Panc1 (cell line): ENCODE data around the gene NCK1. TPM values are rescaled to one million over a fixed set of nuclear protein-coding genes. Genes with fewer than 3 reads are reported as not detected.

Source experiments
- ATAC-seq: fragments of 200-7000 bp; cut with Tn5 transposase; 2 replicates; pipeline ENCODE4 v1.9.1; 2020; ENCODE audit warnings: mild to moderate bottlenecking, moderate library complexity
- BruUV-seq: library from RNA; stranded (reverse); fragments of 400-500 nt; replicated peaks from 2 replicates; lab custom pipeline; 2021; lab: Mats Ljungman, UMichigan
- CTCF ChIA-PET: fragments of 300-600 bp; sonication (Branson Sonifier 250); formaldehyde crosslinking; loops from one replicate; lab custom pipeline; 2022; ENCODE audit warnings: antibody characterized with exemption; lab: Charles Lee
- POLR2A ChIA-PET: fragments of 300-600 bp; sonication (Branson Sonifier 250); formaldehyde crosslinking; loops from one replicate; lab custom pipeline; 2022; ENCODE audit warnings: antibody characterized with exemption; lab: Charles Lee
- DNase-seq: peaks from one replicate; pipeline ENCODE4 v3.0.0-alpha.2; 2010; ENCODE audit warnings: low read depth, low spot score
- H3K27ac ChIP-seq: 2 replicates; pipeline ENCODE4 v1.5.1; 2011; ENCODE audit warnings: mild to moderate bottlenecking, low read length, inconsistent platforms
- H3K27me3 ChIP-seq: fragments of 200-500 bp; sonication (Bioruptor generic); 2 replicates; pipeline ENCODE4 v1.6.0; 2014; ENCODE audit warnings: low read length, inconsistent platforms; ENCODE audit not compliant: control insufficient read depth, insufficient read depth
- H3K36me3 ChIP-seq: fragments of 200-500 bp; sonication (Bioruptor generic); 2 replicates; pipeline ENCODE4 v1.5.1; 2014; ENCODE audit warnings: inconsistent platforms, mild to moderate bottlenecking, low read length, moderate library complexity; ENCODE audit not compliant: control insufficient read depth, insufficient read depth
- H3K4me1 ChIP-seq: 2 replicates; pipeline ENCODE4 v1.5.1; 2011; ENCODE audit warnings: inconsistent platforms, mild to moderate bottlenecking, low read length, moderate library complexity; ENCODE audit not compliant: control insufficient read depth, insufficient read depth
- H3K4me3 ChIP-seq, 2 experiments: 2 replicates each; pipeline ENCODE4 v1.5.1; 2011 to 2012; ENCODE audit warnings: low read depth in 2 of 2, low read length in 2 of 2, mild to moderate bottlenecking in 2 of 2, inconsistent platforms in 1 of 2, moderate library complexity in 1 of 2
- H3K9me3 ChIP-seq: fragments of 200-500 bp; sonication (Bioruptor generic); 2 replicates; pipeline ENCODE4 v1.5.1; 2014; ENCODE audit warnings: low read depth, mild to moderate bottlenecking, inconsistent platforms, low read length, moderate library complexity; ENCODE audit not compliant: control insufficient read depth, insufficient read depth
- POLR2AphosphoS5 ChIP-seq: IDR thresholded peaks from 2 replicates; pipeline ENCODE4 v1.6.1; 2012; ENCODE audit warnings: mild to moderate bottlenecking, low read depth, low read length, moderate library complexity
- REST ChIP-seq, 2 experiments: IDR thresholded peaks; 2 replicates each; pipeline ENCODE4 v1.6.1; 2011 to 2012; ENCODE audit warnings: low read depth in 2 of 2, control low read depth in 1 of 2, low read length in 1 of 2, mild to moderate bottlenecking in 1 of 2, moderate library complexity in 1 of 2; ENCODE audit not compliant: insufficient read depth in 1 of 2
- SIN3A ChIP-seq: IDR thresholded peaks from 2 replicates; pipeline ENCODE4 v1.6.1; 2012; ENCODE audit warnings: low read depth, mild to moderate bottlenecking, low read length, moderate library complexity, borderline replicate concordance; ENCODE audit not compliant: insufficient read depth
- TCF7L2 ChIP-seq: IDR thresholded peaks from 2 replicates; pipeline ENCODE4 v1.6.1; 2011; ENCODE audit warnings: mild to moderate bottlenecking, low read depth, low read length, inconsistent platforms
- in situ Hi-C: cut with HindIII; loops from 2 replicates; pipeline ENCODE4 v1.10.0; 2016; ENCODE audit warnings: low sequenced_read_pairs, low pct_unique_long_range_greater_than_20kb
- intact Hi-C: fragments of 100-400 bp; cut with micrococcal nuclease; formaldehyde crosslinking; loops from one replicate; pipeline ENCODE4 v1.10.0; 2022; ENCODE audit not compliant: unreplicated experiment
- total RNA-seq: library from RNA; stranded (reverse); gene quantifications from one replicate; pipeline ENCODE4 v1.2.1, GENCODE V29; 2021; ENCODE audit not compliant: unreplicated experiment
- TF ChIP-seq, protein P1 (sequence below): fragments of 450-650 bp; IDR thresholded peaks from 2 replicates; pipeline ENCODE4 v1.5.1; 2017; ENCODE audit warnings: mild to moderate bottlenecking

Gene NCK1
- total RNA-seq, 1 experiment from 2014 or later, result 43.5 TPM

GRCh38 chr3:136919799-136920580, 58.0 kb downstream of the NCK1 start:
- ATAC-seq, result no peak
- H3K27me3 ChIP-seq, result no peaks in the 10 kb centered on the region
- ChIA-PET CTCF (no interaction called here), POLR2A (no interaction called here)
- in situ Hi-C loops (no loop called here), intact Hi-C loops (no loop called here)
- H3K4me1 ChIP-seq, result no peaks in the 10 kb centered on the region
- TF ChIP-seq POLR2AphosphoS5 (no peak), REST (IDR thresholded peaks at IDR 0.05; ENCODE audit: insufficient read depth in 1 of 2, low read depth in 2 of 2, low read length in 1 of 2) (no peak), TCF7L2 (no peak), SIN3A (no peak)
- TF ChIP-seq, protein P1, sequence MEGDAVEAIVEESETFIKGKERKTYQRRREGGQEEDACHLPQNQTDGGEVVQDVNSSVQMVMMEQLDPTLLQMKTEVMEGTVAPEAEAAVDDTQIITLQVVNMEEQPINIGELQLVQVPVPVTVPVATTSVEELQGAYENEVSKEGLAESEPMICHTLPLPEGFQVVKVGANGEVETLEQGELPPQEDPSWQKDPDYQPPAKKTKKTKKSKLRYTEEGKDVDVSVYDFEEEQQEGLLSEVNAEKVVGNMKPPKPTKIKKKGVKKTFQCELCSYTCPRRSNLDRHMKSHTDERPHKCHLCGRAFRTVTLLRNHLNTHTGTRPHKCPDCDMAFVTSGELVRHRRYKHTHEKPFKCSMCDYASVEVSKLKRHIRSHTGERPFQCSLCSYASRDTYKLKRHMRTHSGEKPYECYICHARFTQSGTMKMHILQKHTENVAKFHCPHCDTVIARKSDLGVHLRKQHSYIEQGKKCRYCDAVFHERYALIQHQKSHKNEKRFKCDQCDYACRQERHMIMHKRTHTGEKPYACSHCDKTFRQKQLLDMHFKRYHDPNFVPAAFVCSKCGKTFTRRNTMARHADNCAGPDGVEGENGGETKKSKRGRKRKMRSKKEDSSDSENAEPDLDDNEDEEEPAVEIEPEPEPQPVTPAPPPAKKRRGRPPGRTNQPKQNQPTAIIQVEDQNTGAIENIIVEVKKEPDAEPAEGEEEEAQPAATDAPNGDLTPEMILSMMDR, result no peak
- no peaks in the 10 kb centered on the region for H3K36me3 ChIP-seq
- no peak overlapping the region for H3K4me3 ChIP-seq
- no peak overlapping the region for H3K27ac ChIP-seq
- BruUV-seq, result no TSS peak
- peaks cover 11% of the 10 kb centered on the region; the same call in 1 of the 2 replicates for H3K9me3 ChIP-seq
- no peak for DNase-seq

GRCh38 chr3:136920904-136921611, 59.0 kb downstream of the NCK1 start:
- ChIA-PET POLR2A (no interaction called here), CTCF (no interaction called here)
- Histone ChIP-seq H3K4me1 (no peaks in the 10 kb centered on the region), H3K36me3 (no peaks in the 10 kb centered on the region), H3K27ac (no peak overlapping the region), H3K27me3 (no peaks in the 10 kb centered on the region), H3K4me3 (no peak overlapping the region), H3K9me3 (peaks cover 11% of the 10 kb centered on the region; the same call in 1 of the 2 replicates)
- TF ChIP-seq POLR2AphosphoS5, result no peak
- TF ChIP-seq, protein P1, result no peak
- TF ChIP-seq REST (IDR thresholded peaks at IDR 0.05; ENCODE audit: insufficient read depth in 1 of 2, low read depth in 2 of 2, low read length in 1 of 2), result no peak
- no peak for TF ChIP-seq SIN3A
- no peak for TF ChIP-seq TCF7L2
- ATAC-seq, result no peak
- in situ Hi-C loops, result no loop called here
- BruUV-seq, result TSS peak; percentile 27
- DNase-seq, result no peak
- intact Hi-C loops, result no loop called here
